Left lung (tissue), 10 donors: ENCODE results near the gene PIH1D2. TPM values are rescaled to one million over a fixed set of nuclear protein-coding genes. Genes with fewer than 3 reads are reported as not detected.
A peak's percentile ranks its signal among the peaks of the same experiment; 100 is the strongest.
"Not testable (repeated sequence)": the region's sequence is repeated elsewhere in the genome, so short reads cannot be mapped to it uniquely, and the experiment has no call there.

ENCODE experiments used
- ATAC-seq: fragments of 200-7000 bp; cut with Tn5 transposase; one replicate; pipeline ENCODE4 v1.9.1; 2020; ENCODE audit warnings: moderate library complexity
- DNase-seq, 4 donors: peaks; one replicate each; pipeline ENCODE4 v3.0.0-alpha.2; 2013 to 2020
- H3K27ac ChIP-seq, 2 donors: fragments of 200-600 bp; sonication (generic) in 1 of 2; one replicate each; pipeline versions ENCODE4 v1.5.0 to v1.8.0; 2020 to 2021
- H3K27me3 ChIP-seq, 2 donors: fragments of 200-600 bp; sonication (generic) in 1 of 2; one replicate each; pipeline versions ENCODE4 v1.5.0 to v1.8.0; 2020 to 2021
- H3K36me3 ChIP-seq, 2 donors: fragments of 200-600 bp; sonication (generic) in 1 of 2; one replicate each; pipeline versions ENCODE4 v1.5.0 to v1.8.0; 2020 to 2021
- H3K4me1 ChIP-seq, 2 donors: fragments of 200-600 bp; one replicate each; pipeline ENCODE4 v1.8.0; 2021
- H3K4me3 ChIP-seq, 2 donors: fragments of 200-600 bp; sonication (generic) in 1 of 2; one replicate each; pipeline versions ENCODE4 v1.5.0 to v1.8.0; 2020 to 2021; ENCODE audit warnings: mild to moderate bottlenecking in 1 of 2
- H3K9me3 ChIP-seq, 2 donors: fragments of 200-600 bp; sonication (generic) in 1 of 2; one replicate each; pipeline versions ENCODE4 v1.5.0 to v1.8.0; 2020 to 2021
- intact Hi-C, 2 donors: fragments of 100-400 bp; cut with DNase I; formaldehyde crosslinking; loops; one replicate each; pipeline versions ENCODE4 v1.11.2 to v1.14.2; 2022
- polyA plus RNA-seq, 6 donors: library from polyadenylated mRNA; unstranded; fragments of 120-200 nt; gene quantifications; one replicate each; pipeline ENCODE4 v1.2.1, GENCODE V29; 2013; ENCODE audit not compliant: insufficient read length in 6 of 6
- total RNA-seq, 2 donors: library from RNA; stranded (reverse); fragmentation: NEBNext Ultra II Directional; extraction: Animal tissue kit (Norgen Biotek cat#: 25700); gene quantifications; one replicate each; pipeline ENCODE4 v1.2.1, GENCODE V29; 2021
- TF ChIP-seq, protein P1 (sequence below), 2 donors: fragments of 200-600 bp; sonication (generic) in 1 of 2; IDR thresholded peaks; one replicate each; pipeline versions ENCODE4 v1.5.0 to v1.8.0; 2021; ENCODE audit warnings: antibody characterized with exemption in 2 of 2
- donor health status: DM: no; HTN: yes; CAD: no.
- donor health status: DM: no; HTN: no; CAD: no.

PIH1D2 gene
- total and polyA plus RNA-seq, 8 donors = 2.7 to 9.3 (median 6.7) TPM

DNA sequence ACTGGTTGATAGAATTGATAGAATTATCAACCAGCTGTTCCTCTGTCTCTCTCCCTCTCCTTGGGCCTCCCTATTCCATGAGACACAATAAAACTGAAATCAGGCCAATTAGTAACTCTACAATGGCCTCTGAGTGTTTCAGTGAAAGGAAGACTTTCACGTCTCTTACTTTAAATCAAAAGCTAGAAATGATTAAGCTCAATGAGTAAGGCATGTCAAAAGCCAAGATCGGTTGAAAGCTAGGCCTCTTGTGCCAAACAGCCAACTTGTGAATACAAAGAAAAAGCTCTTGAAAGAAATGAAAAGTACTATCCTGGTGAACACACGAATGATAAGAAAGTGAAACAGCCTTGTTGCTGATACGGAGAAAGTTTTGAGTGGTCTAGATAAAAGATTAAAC, 16.6 kb downstream of the PIH1D2 start:
- intact Hi-C loops = no loop called here
- H3K27ac ChIP-seq = peak overlapping the region in 1 of 2 donors; percentile 23
- H3K36me3 ChIP-seq = peaks cover 4 to 69% of the 10 kb centered on the region in 2 donors
- H3K9me3 ChIP-seq = no peaks in the 10 kb centered on the region
- peak in 1 of 4 donors; percentile 17 for DNase-seq
- TF ChIP-seq, protein P1, sequence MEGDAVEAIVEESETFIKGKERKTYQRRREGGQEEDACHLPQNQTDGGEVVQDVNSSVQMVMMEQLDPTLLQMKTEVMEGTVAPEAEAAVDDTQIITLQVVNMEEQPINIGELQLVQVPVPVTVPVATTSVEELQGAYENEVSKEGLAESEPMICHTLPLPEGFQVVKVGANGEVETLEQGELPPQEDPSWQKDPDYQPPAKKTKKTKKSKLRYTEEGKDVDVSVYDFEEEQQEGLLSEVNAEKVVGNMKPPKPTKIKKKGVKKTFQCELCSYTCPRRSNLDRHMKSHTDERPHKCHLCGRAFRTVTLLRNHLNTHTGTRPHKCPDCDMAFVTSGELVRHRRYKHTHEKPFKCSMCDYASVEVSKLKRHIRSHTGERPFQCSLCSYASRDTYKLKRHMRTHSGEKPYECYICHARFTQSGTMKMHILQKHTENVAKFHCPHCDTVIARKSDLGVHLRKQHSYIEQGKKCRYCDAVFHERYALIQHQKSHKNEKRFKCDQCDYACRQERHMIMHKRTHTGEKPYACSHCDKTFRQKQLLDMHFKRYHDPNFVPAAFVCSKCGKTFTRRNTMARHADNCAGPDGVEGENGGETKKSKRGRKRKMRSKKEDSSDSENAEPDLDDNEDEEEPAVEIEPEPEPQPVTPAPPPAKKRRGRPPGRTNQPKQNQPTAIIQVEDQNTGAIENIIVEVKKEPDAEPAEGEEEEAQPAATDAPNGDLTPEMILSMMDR (IDR thresholded peaks at IDR 0.05) = no peak
- no peaks in the 10 kb centered on the region for H3K27me3 ChIP-seq
- H3K4me3 ChIP-seq = no peak overlapping the region
- ATAC-seq = peak; percentile 41
- H3K4me1 ChIP-seq = no peaks in the 10 kb centered on the region

DNA sequence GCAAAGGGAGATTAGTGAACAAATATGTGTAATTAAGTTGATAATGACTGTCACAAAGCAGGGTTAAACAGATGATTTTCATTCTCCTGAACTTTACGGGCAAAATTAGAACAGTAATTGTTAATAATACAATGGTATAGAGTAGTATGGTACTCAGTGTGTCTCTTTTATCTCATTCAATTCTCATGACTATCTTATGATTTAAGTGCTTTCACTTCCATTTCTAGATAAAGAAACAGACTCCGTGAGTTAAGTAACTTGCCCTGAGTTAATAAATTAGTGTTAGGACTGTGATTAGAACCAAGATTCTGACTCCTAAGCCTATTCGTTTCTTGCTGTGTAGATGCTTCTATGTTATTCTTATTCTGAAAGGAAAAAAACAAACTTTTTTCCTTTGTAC, 22.0 kb downstream of the PIH1D2 start:
- ATAC-seq (no peak), DNase-seq (no peak)
- TF ChIP-seq, protein P1 (IDR thresholded peaks at IDR 0.05) = no peak
- Histone ChIP-seq H3K27me3 (no peaks in the 10 kb centered on the region), H3K27ac (no peak overlapping the region), H3K9me3 (no peaks in the 10 kb centered on the region), H3K4me3 (no peak overlapping the region), H3K4me1 (peaks cover 0 to 6% of the 10 kb centered on the region in 2 donors), H3K36me3 (peaks cover 4 to 66% of the 10 kb centered on the region in 2 donors)
- intact Hi-C loops = no loop called here

DNA sequence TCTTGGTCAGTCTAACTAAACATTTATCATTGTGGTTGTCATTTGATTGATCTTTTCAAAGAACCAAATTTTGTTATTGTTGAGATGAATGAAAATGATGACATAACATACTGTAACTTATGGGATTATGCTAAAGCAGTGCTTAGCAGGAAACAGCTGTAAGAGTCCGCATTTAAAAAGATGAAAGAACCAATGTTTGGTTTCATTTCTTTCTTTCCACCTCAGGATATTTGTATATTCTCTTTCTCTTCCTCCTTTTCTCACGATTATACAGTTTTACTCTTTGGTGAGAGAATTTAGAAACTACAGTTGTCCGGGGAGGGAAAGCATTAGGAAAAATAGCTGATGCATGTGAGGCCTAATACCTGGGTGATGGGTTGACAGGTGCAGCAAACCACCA, 23.1 kb downstream of the PIH1D2 start:
- Histone ChIP-seq H3K4me1 (peaks cover 0 to 6% of the 10 kb centered on the region in 2 donors), H3K27ac (no peak overlapping the region), H3K9me3 (no peaks in the 10 kb centered on the region), H3K4me3 (no peak overlapping the region), H3K27me3 (no peaks in the 10 kb centered on the region), H3K36me3 (peaks cover 0 to 77% of the 10 kb centered on the region in 2 donors)
- intact Hi-C loops = no loop called here
- ATAC-seq (no peak), DNase-seq (no peak)
- TF ChIP-seq, protein P1 (IDR thresholded peaks at IDR 0.05) = no peak

DNA sequence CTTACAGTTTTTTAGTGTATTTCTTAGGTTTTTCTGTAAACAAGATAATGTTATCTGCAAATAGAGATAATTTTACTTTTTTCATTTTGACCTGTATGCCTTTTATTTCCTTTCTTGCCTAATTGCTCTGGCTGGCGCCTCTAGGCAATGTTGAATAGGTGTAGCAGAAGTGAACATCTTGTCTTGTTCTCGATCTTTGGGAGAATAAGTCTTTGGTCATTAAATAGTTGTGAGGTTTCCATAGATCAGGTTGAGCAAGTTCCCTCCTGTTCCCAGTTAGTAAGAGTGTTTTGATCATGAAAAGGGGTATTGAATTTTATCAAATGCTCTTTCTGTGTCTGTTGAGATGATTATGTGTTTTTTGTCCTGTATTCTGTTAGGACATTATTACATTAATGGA, 24.0 kb downstream of the PIH1D2 start:
- TF ChIP-seq, protein P1 (IDR thresholded peaks at IDR 0.05) = no peak
- no peak overlapping the region for H3K27ac ChIP-seq
- intact Hi-C loops = no loop called here
- H3K27me3 ChIP-seq = no peaks in the 10 kb centered on the region
- H3K4me3 ChIP-seq = no peak overlapping the region
- no peaks in the 10 kb centered on the region for H3K9me3 ChIP-seq
- peaks cover 0 to 79% of the 10 kb centered on the region in 2 donors for H3K36me3 ChIP-seq
- ATAC-seq (no peak), DNase-seq (no peak)
- peaks cover 0 to 6% of the 10 kb centered on the region in 2 donors for H3K4me1 ChIP-seq

DNA sequence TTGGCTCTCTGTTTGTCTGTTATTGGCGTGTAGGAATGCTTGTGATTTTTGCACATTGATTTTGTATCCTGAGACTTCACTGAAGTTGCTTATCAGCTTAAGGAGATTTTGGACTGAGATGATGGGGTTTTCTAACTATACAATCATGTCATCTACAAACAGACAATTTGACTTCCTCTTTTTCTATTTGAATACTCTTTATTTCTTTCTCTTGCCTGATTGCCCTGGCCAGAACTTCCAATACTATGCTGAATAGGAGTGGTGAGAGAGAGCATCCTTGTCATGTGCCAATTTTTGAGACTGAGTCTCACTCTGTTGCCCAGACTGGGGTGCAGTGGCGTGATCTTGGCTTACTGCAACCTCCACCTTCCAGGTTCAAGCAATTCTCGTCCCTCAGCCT, 25.6 kb downstream of the PIH1D2 start:
- H3K4me1 ChIP-seq, H3K27ac ChIP-seq, H3K4me3 ChIP-seq, intact Hi-C loops, ATAC-seq, H3K9me3 ChIP-seq, DNase-seq, H3K27me3 ChIP-seq: not testable (repeated sequence)
- H3K36me3 ChIP-seq = peaks cover 0 to 79% of the 10 kb centered on the region in 2 donors

DNA sequence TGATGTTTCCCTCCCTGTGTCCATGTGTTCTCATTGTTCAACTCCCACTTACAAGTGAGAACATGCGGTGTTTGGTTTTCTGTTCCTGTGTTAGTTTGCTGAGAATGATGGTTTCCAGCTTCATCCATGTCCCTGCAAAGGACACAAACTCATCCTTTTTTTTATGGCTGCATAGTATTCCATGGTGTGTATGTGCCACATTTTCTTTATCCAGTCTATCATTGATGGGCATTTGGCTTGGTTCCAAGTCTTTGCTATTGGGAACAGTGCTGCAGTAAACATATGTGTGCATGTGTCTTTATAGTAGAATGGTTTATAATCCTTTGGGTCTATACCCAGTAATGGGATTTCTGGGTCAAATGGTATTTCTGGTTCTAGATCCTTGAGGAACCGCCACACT, 27.2 kb downstream of the PIH1D2 start:
- intact Hi-C loops, H3K27me3 ChIP-seq, H3K9me3 ChIP-seq, H3K4me1 ChIP-seq, DNase-seq, H3K27ac ChIP-seq, H3K4me3 ChIP-seq, ATAC-seq: not testable (repeated sequence)
- H3K36me3 ChIP-seq = peaks cover 0 to 77% of the 10 kb centered on the region in 2 donors
